HepG2 (cell line): ENCODE data around the gene KCTD14. TPM values are rescaled to one million over a fixed set of nuclear protein-coding genes. Genes with fewer than 3 reads are reported as not detected.

ENCODE experiments used
- AKAP8 ChIP-seq: sonication (generic); formaldehyde crosslinking; IDR thresholded peaks from 2 replicates; pipeline ENCODE4 v1.5.1; 2020; ENCODE audit warnings: mild to moderate bottlenecking, missing genetic modification reagents
- CSRNP2 ChIP-seq: sonication (generic); formaldehyde crosslinking; conservative IDR thresholded peaks from 2 replicates; pipeline ENCODE4 v1.8.0; 2022; ENCODE audit warnings: low read depth, missing genetic modification reagents
- HBP1 ChIP-seq: IDR thresholded peaks from 2 replicates; pipeline ENCODE4 v1.6.1; 2016; ENCODE audit warnings: low read depth, control low read depth
- JUNB ChIP-seq: sonication (generic); formaldehyde crosslinking; IDR thresholded peaks from 2 replicates; pipeline ENCODE4 v1.8.0; 2022; ENCODE audit warnings: missing genetic modification reagents, mild to moderate bottlenecking, borderline replicate concordance
- KLF12 ChIP-seq: sonication (generic); formaldehyde crosslinking; IDR thresholded peaks from 2 replicates; pipeline ENCODE4 v1.4.0; 2020; ENCODE audit warnings: missing genetic modification reagents, borderline replicate concordance
- KLF9 ChIP-seq: IDR thresholded peaks from 2 replicates; pipeline ENCODE4 v1.6.1; 2016; ENCODE audit warnings: low read depth
- MEIS1 ChIP-seq: sonication (generic); formaldehyde crosslinking; IDR thresholded peaks from 2 replicates; pipeline ENCODE4 v1.9.0; 2021; ENCODE audit warnings: mild to moderate bottlenecking, missing genetic modification reagents, moderate library complexity, borderline replicate concordance
- NR2C2 ChIP-seq: sonication (generic); formaldehyde crosslinking; IDR thresholded peaks from 2 replicates; pipeline ENCODE4 v1.4.0; 2020; ENCODE audit warnings: missing genetic modification reagents, mild to moderate bottlenecking, moderate library complexity, borderline replicate concordance
- NR2F2 ChIP-seq: IDR thresholded peaks from 2 replicates; pipeline ENCODE4 v1.6.1; 2012; ENCODE audit warnings: low read depth, inconsistent platforms, borderline replicate concordance
- NR3C1 ChIP-seq: sonication (generic); formaldehyde crosslinking; IDR thresholded peaks from 2 replicates; pipeline ENCODE4 v1.4.0; 2020; ENCODE audit warnings: missing genetic modification reagents
- NRL ChIP-seq: sonication (generic); formaldehyde crosslinking; IDR thresholded peaks from 2 replicates; pipeline ENCODE4 v1.5.0; 2020; ENCODE audit warnings: missing genetic modification reagents, mild to moderate bottlenecking, moderate library complexity, borderline replicate concordance
- PITX1 ChIP-seq: sonication (generic); formaldehyde crosslinking; IDR thresholded peaks from 2 replicates; pipeline ENCODE4 v1.5.1; 2020; ENCODE audit warnings: mild to moderate bottlenecking, missing genetic modification reagents
- RARG ChIP-seq: sonication (generic); formaldehyde crosslinking; IDR thresholded peaks from 2 replicates; pipeline ENCODE4 v1.4.0; 2020; ENCODE audit warnings: low read depth, mild to moderate bottlenecking, missing genetic modification reagents
- SCMH1 ChIP-seq: sonication (generic); formaldehyde crosslinking; IDR thresholded peaks from 2 replicates; pipeline ENCODE4 v1.9.0; 2021; ENCODE audit warnings: missing genetic modification reagents, mild to moderate bottlenecking, borderline replicate concordance
- SMARCC2 ChIP-seq: fragments of 450-650 bp; IDR thresholded peaks from 2 replicates; pipeline ENCODE4 v1.6.1; 2017; ENCODE audit warnings: antibody characterized with exemption, mild to moderate bottlenecking
- STAT5B ChIP-seq: sonication (generic); formaldehyde crosslinking; IDR thresholded peaks from 2 replicates; pipeline ENCODE4 v1.4.0; 2020; ENCODE audit warnings: missing genetic modification reagents
- TBX3 ChIP-seq: fragments of 450-650 bp; IDR thresholded peaks from 2 replicates; pipeline ENCODE4 v1.6.1; 2017; ENCODE audit warnings: antibody characterized with exemption, mild to moderate bottlenecking, inconsistent platforms, borderline replicate concordance
- TCF7L2 ChIP-seq: IDR thresholded peaks from 2 replicates; pipeline ENCODE4 v1.6.1; 2011; ENCODE audit warnings: mild to moderate bottlenecking, low read depth, low read length, moderate library complexity
- ZBTB46 ChIP-seq: sonication (generic); formaldehyde crosslinking; IDR thresholded peaks from 2 replicates; pipeline ENCODE4 v1.4.0; 2020; ENCODE audit warnings: mild to moderate bottlenecking, missing genetic modification reagents, borderline replicate concordance
- ZGPAT ChIP-seq: IDR thresholded peaks from 2 replicates; pipeline ENCODE4 v1.6.1; 2016; ENCODE audit warnings: mild to moderate bottlenecking
- ZNF414 ChIP-seq: sonication (generic); formaldehyde crosslinking; IDR thresholded peaks from 2 replicates; pipeline ENCODE4 v1.5.0; 2020; ENCODE audit warnings: missing genetic modification reagents
- ZNF572 ChIP-seq: sonication (generic); formaldehyde crosslinking; IDR thresholded peaks from 2 replicates; pipeline ENCODE4 v1.5.1; 2020; ENCODE audit warnings: mild to moderate bottlenecking, missing genetic modification reagents
- ZNF7 ChIP-seq: IDR thresholded peaks from 2 replicates; pipeline ENCODE4 v1.6.1; 2016; ENCODE audit warnings: missing biosample characterization, missing genetic modification reagents
- polyA plus RNA-seq, 8 experiments: library from polyadenylated mRNA; depleted of rRNA in 3 of 8; stranded (reverse) in 7 of 8; unstranded in 1 of 8; fragments of >200 nt; fragmentation: Illumina TruSeq in 4 of 8; extraction: Trizol in 4 of 8; gene quantifications; 2 replicates each; pipeline versions ENCODE4 v1.2.1 to v1.2.3, GENCODE V29; 2011 to 2016; ENCODE audit warnings: low read depth in 4 of 8, missing spikeins in 1 of 8, mixed read lengths in 1 of 8; ENCODE audit not compliant: insufficient read depth in 1 of 8
- total RNA-seq, 5 experiments: library from RNA; depleted of rRNA; stranded (reverse); fragments of >200 nt; fragmentation: Illumina TruSeq; extraction: Trizol; gene quantifications; 2 replicates each; pipeline ENCODE4 v1.2.3, GENCODE V29; 2016; ENCODE audit warnings: low read depth in 1 of 5

The KCTD14 gene
- total and polyA plus RNA-seq, 2 of the 13 experiments (the other 11 are each of a cell fraction or from before 2014, with no cell fraction given), result 10.3 to 15.6 TPM

GRCh38 chr11:77994434-77995362, 28.4 kb downstream of the KCTD14 start, which contains the start of gene INTS4 (continued):
- TF ChIP-seq ZBTB46 (no peak), ZNF7 (CRISPR knock-in tag) (no peak), NR2C2 (CRISPR knock-in tag) (peak; percentile 98), MEIS1 (peak; percentile 42; the same call in 1 of the 2 replicates), NR2F2 (peak; percentile 77), SCMH1 (no peak), AKAP8 (no peak), PITX1 (peak; percentile 71), ZNF572 (no peak), STAT5B (CRISPR knock-in tag) (no peak), NRL (CRISPR knock-in tag) (no peak), CSRNP2 (CRISPR knock-in tag) (no peak), ZGPAT (CRISPR knock-in tag) (peak; percentile 95), TCF7L2 (no peak), RARG (CRISPR knock-in tag) (no peak), NR3C1 (CRISPR knock-in tag) (no peak), SMARCC2 (no peak), TBX3 (no peak; the same call in 1 of the 2 replicates), JUNB (CRISPR knock-in tag) (no peak), ZNF414 (CRISPR knock-in tag) (peak; percentile 36; the same call in 1 of the 2 replicates), KLF12 (CRISPR knock-in tag) (0 out of 2 replicates have a peak, but pooled peaks have one; percentile 17), HBP1 (CRISPR knock-in tag) (no peak; the same call in 1 of the 2 replicates), KLF9 (0 out of 2 replicates have a peak, but pooled peaks have one; percentile 80)
